GM18873 (cell line): Measurements from ENCODE around the gene OR2A2.

Source experiments
- ATAC-seq: cut with Tn5 transposase; IDR thresholded peaks from one replicate; pipeline ENCODE4 v1.9.1; 2021; ENCODE audit warnings: mild to moderate bottlenecking, moderate library complexity, moderate number of reproducible peaks; ENCODE audit not compliant: unreplicated experiment, low FRiP score

The OR2A2 gene

GRCh38 chr7:144134116-144134515, 24.7 kb downstream of the OR2A2 start:
- ATAC-seq = no peak

- ATAC-seq = no peak
Observed at GRCh38 chr7:144137501-144137900, 28.1 kb downstream of the OR2A2 start.

GRCh38 chr7:144142187-144142586, 32.8 kb downstream of the OR2A2 start:
- ATAC-seq = no peak

- ATAC-seq = no peak
Observed at GRCh38 chr7:144144426-144144825, 35.0 kb downstream of the OR2A2 start.

- no peak for ATAC-seq
Observed at GRCh38 chr7:144148224-144148827, 38.9 kb downstream of the OR2A2 start.

GRCh38 chr7:144158861-144159260, 49.5 kb downstream of the OR2A2 start:
- ATAC-seq = no peak
